ENCODE results near the gene ACCS. TPM values are rescaled to one million over a fixed set of nuclear protein-coding genes. Genes with fewer than 3 reads are reported as not detected.
A peak's percentile ranks its signal among the peaks of the same experiment; 100 is the strongest.

ACCS gene
- total RNA-seq, 4 donors from 2014 or later, result 7.7 to 21.7 (median 12.1) TPM

GRCh38 chr11:44104481-44105294, 38.6 kb downstream of the ACCS start:
- intact Hi-C loops (cut with DNase I; ENCODE audit: low total_unique reads), result no loop called here
- no peak overlapping the region for H3K4me3 ChIP-seq (ENCODE audit: low read depth, poor library complexity, severe bottlenecking)
- WGBS, 2 donors, result 89 to 91% methylated on average over 5 of the region's 5 CpGs
- TF ChIP-seq POLR2A (IDR thresholded peaks at IDR 0.05), result no peak
- TF ChIP-seq CTCF (IDR thresholded peaks at IDR 0.05), result no peak
- DNase-seq (ENCODE audit: low spot score in 2 of 2), result no peak

- intact Hi-C loops (cut with DNase I; ENCODE audit: low total_unique reads), result no loop called here
- no peak overlapping the region for H3K4me3 ChIP-seq (ENCODE audit: low read depth, poor library complexity, severe bottlenecking)
- WGBS, 2 donors, result 91 to 93% methylated on average over 6 of the region's 6 CpGs
- no peak for DNase-seq (ENCODE audit: low spot score in 2 of 2)
- TF ChIP-seq CTCF (IDR thresholded peaks at IDR 0.05) (no peak), POLR2A (IDR thresholded peaks at IDR 0.05) (no peak)
Measured at GRCh38 chr11:44108260-44108659, 42.2 kb downstream of the ACCS start.

- TF ChIP-seq CTCF (IDR thresholded peaks at IDR 0.05), result peak in 1 of 3 donors; percentile 15
- no peak for TF ChIP-seq POLR2A (IDR thresholded peaks at IDR 0.05)
- no peak for DNase-seq (ENCODE audit: low spot score in 2 of 2)
- intact Hi-C loops (cut with DNase I; ENCODE audit: low total_unique reads), result no loop called here
- 22 to 25% methylated on average over 4 of the region's 4 CpGs for WGBS, 2 donors
- no peak overlapping the region for H3K4me3 ChIP-seq (ENCODE audit: low read depth, poor library complexity, severe bottlenecking)
Measured at GRCh38 chr11:44110231-44110679, 44.2 kb downstream of the ACCS start.

- WGBS, 2 donors, result 46 to 54% methylated on average over 7 of the region's 7 CpGs
- no peak for DNase-seq (ENCODE audit: low spot score in 2 of 2)
- intact Hi-C loops (cut with DNase I; ENCODE audit: low total_unique reads), result no loop called here
- no peak overlapping the region for H3K4me3 ChIP-seq (ENCODE audit: low read depth, poor library complexity, severe bottlenecking)
- TF ChIP-seq CTCF (IDR thresholded peaks at IDR 0.05), result no peak
Measured at GRCh38 chr11:44112091-44112821, 46.2 kb downstream of the ACCS start.

GRCh38 chr11:44113018-44113417, 46.9 kb downstream of the ACCS start:
- TF ChIP-seq POLR2A (IDR thresholded peaks at IDR 0.05) (no peak), CTCF (IDR thresholded peaks at IDR 0.05) (no peak)
- H3K4me3 ChIP-seq (ENCODE audit: low read depth, poor library complexity, severe bottlenecking), result no peak overlapping the region
- DNase-seq (ENCODE audit: low spot score in 2 of 2), result no peak
- WGBS, 2 donors, result 83% methylated on average over 3 of the region's 3 CpGs
- intact Hi-C loops (cut with DNase I; ENCODE audit: low total_unique reads), result no loop called here

All from lower leg skin (tissue), 4 donors.